ENCODE measurements around the gene MYRF. TPM values are rescaled to one million over a fixed set of nuclear protein-coding genes. Genes with fewer than 3 reads are reported as not detected.

Gene MYRF
- total and polyA plus RNA-seq, 11 donors = 0.11 to 41.2 (median 0.25) TPM; not detected in 2

DNA sequence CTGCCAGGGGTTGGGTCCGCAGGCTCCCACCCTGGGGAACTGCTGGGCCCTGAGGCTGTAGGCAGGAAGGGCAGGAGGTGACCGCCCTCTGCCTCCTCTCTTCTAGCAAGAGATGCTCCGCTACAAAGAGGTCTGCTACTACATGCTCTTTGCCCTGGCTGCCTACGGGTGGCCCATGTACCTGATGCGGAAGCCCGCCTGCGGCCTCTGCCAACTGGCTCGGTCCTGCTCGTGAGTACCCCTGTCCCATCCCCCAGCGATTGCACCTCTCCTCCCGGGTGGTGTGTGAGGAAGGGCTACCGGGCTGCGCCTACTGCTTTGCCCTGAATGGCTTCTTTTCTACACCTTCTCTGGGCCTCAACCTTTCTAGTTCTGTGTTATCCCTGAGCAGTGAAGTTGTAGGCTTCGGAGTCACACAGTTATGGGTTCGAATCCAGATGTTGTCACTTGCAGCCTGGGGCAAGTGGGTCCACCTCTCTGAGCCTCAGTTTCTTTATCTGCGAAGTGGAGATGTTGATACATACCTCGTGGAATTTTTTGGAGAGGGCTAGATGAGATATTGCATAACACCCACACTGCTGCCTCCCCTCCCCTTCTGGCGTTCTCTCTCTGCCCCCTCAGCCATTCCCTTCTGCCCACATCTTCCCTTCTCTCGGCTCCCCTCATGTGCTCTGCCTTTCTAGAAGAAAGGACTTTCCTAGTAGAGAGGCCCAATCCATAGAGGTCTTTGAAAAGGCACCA lies 21.1 kb upstream of the MYRF start:
- ATAC-seq (no peak), DNase-seq (no peak)
- H3K27ac ChIP-seq = peak overlapping the region in 1 of 12 donors; percentile 38
- TF ChIP-seq POLR2A (IDR thresholded peaks at IDR 0.05) = no peak
- TF ChIP-seq, protein P1, sequence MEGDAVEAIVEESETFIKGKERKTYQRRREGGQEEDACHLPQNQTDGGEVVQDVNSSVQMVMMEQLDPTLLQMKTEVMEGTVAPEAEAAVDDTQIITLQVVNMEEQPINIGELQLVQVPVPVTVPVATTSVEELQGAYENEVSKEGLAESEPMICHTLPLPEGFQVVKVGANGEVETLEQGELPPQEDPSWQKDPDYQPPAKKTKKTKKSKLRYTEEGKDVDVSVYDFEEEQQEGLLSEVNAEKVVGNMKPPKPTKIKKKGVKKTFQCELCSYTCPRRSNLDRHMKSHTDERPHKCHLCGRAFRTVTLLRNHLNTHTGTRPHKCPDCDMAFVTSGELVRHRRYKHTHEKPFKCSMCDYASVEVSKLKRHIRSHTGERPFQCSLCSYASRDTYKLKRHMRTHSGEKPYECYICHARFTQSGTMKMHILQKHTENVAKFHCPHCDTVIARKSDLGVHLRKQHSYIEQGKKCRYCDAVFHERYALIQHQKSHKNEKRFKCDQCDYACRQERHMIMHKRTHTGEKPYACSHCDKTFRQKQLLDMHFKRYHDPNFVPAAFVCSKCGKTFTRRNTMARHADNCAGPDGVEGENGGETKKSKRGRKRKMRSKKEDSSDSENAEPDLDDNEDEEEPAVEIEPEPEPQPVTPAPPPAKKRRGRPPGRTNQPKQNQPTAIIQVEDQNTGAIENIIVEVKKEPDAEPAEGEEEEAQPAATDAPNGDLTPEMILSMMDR (IDR thresholded peaks at IDR 0.05) = no peak
- H3K4me3 ChIP-seq = no peak overlapping the region
- H3K4me1 ChIP-seq = peaks cover 0 to 39% (median 10%) of the 10 kb centered on the region in 12 donors
- intact Hi-C loops (cut with DNase I) = loop anchor here in 3 of 10 donors (5.0 to 10.0 kb wide), 3 partner anchors 247 to 257 kb away; a partner anchor contains a TSS
- WGBS, 4 donors = 88 to 89% (median 88%) methylated on average over 17 to 19 of the region's 19 CpGs
- no peaks in the 10 kb centered on the region for H3K27me3 ChIP-seq
- H3K9me3 ChIP-seq = no peaks in the 10 kb centered on the region
- peaks cover 0 to 35% (median 8%) of the 10 kb centered on the region in 9 donors for H3K36me3 ChIP-seq

GRCh38 chr11:61731952-61732675 lies 20.3 kb upstream of the MYRF start:
- TF ChIP-seq, protein P1 (IDR thresholded peaks at IDR 0.05) = no peak
- no peak for TF ChIP-seq POLR2A (IDR thresholded peaks at IDR 0.05)
- H3K27me3 ChIP-seq = no peaks in the 10 kb centered on the region
- peaks cover 0 to 37% (median 10%) of the 10 kb centered on the region in 12 donors for H3K4me1 ChIP-seq
- ATAC-seq = no peak
- no peaks in the 10 kb centered on the region for H3K9me3 ChIP-seq
- H3K4me3 ChIP-seq = no peak overlapping the region
- WGBS, 4 donors = 76 to 90% (median 81%) methylated on average over 7 to 8 of the region's 8 CpGs
- peak overlapping the region in 3 of 12 donors; percentile 12 to 59 (median 57) for H3K27ac ChIP-seq
- no peak for DNase-seq
- intact Hi-C loops (cut with DNase I) = loop anchor here in 6 of 10 donors (2.0 to 10.0 kb wide), 5 partner anchors 51 to 257 kb away; partner anchors contain the start of gene DAGLA (in 3 of the 6)
- peaks cover 0 to 39% (median 8%) of the 10 kb centered on the region in 9 donors for H3K36me3 ChIP-seq

DNA sequence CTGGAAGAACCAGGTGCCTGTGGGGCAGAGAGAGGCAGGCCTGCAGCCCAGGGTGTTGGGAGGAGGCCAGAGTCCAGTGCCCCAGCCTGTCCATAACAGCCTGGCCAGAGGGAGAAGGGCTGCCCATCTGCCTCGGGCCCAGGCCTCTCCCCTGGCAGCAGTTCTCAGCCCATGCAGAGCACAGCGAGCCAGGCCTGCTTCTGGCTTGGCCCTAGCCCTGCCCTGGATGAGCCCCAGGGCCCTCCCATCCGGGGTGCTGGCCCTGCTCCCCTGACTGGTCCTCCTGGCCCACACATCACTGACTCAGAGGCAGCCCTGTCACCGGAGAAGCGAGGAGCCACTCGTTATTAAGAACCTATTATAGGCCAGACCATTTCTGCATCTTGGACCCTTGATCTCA lies 19.7 kb upstream of the MYRF start:
- peak in 3 of 4 donors; percentile 26 to 35 (median 27) for ATAC-seq
- Histone ChIP-seq H3K9me3 (no peaks in the 10 kb centered on the region), H3K4me3 (no peak overlapping the region), H3K27ac (peak overlapping the region in 3 of 12 donors; percentile 12 to 59 (median 57)), H3K36me3 (peaks cover 0 to 39% (median 8%) of the 10 kb centered on the region in 9 donors), H3K4me1 (peaks cover 0 to 31% (median 10%) of the 10 kb centered on the region in 12 donors), H3K27me3 (no peaks in the 10 kb centered on the region)
- intact Hi-C loops (cut with DNase I) = loop anchor here (1.0 to 10.0 kb wide), 7 partner anchors 51 to 258 kb away; partner anchors contain the start of gene DAGLA (in 7 of the 10)
- TF ChIP-seq POLR2A (IDR thresholded peaks at IDR 0.05) = no peak
- TF ChIP-seq, protein P1 (IDR thresholded peaks at IDR 0.05) = no peak
- DNase-seq = no peak
- 40 to 70% (median 51%) methylated on average over 1 to 6 of the region's 6 CpGs for WGBS, 4 donors

Data from heart left ventricle (tissue), 16 donors.